Stimulated activated naive B cell treated with anti-CD40 and anti-IgM and Interleukin-4, amounts not matched to agents 10 μg/mL and 1 μg/mL and 100 μg/mL, for 72 hours (primary cell): ENCODE results near the gene SEMA4B.
"Not testable (repeated sequence)": the region's sequence is repeated elsewhere in the genome, so short reads cannot be mapped to it uniquely, and the experiment has no call there.

Experiments
- ATAC-seq, 2 donors: fragments of 150-1000 bp; cut with Tn5 transposase; replicated peaks; 2 replicates each; pipeline ENCODE4 v1.10.0; 2021; ENCODE audit warnings: moderate library complexity in 1 of 2
- DNase-seq: peaks from one replicate; pipeline ENCODE4 v3.0.0; 2021
- H3K27ac Mint-ChIP-seq: one replicate; pipeline ENCODE4 v1.8.0; 2022; ENCODE audit warnings: mild to moderate bottlenecking, mixed read lengths
- H3K27me3 Mint-ChIP-seq, 2 donors: one replicate each; pipeline ENCODE4 v1.8.0; 2022; ENCODE audit warnings: mixed read lengths in 2 of 2
- H3K36me3 Mint-ChIP-seq, 2 donors: one replicate each; pipeline ENCODE4 v1.8.0; 2022; ENCODE audit warnings: mixed read lengths in 2 of 2, mild to moderate bottlenecking in 1 of 2
- H3K4me1 Mint-ChIP-seq, 2 donors: one replicate each; pipeline ENCODE4 v1.8.0; 2022; ENCODE audit warnings: mixed read lengths in 2 of 2, mild to moderate bottlenecking in 1 of 2
- H3K4me3 Mint-ChIP-seq, 2 donors: one replicate each; pipeline ENCODE4 v1.8.0; 2022; ENCODE audit warnings: mild to moderate bottlenecking in 2 of 2, mixed read lengths in 2 of 2, moderate library complexity in 1 of 2
- H3K9me3 Mint-ChIP-seq, 2 donors: one replicate each; pipeline ENCODE4 v1.8.0; 2022; ENCODE audit warnings: mixed read lengths in 2 of 2, mild to moderate bottlenecking in 1 of 2

SEMA4B gene

DNA sequence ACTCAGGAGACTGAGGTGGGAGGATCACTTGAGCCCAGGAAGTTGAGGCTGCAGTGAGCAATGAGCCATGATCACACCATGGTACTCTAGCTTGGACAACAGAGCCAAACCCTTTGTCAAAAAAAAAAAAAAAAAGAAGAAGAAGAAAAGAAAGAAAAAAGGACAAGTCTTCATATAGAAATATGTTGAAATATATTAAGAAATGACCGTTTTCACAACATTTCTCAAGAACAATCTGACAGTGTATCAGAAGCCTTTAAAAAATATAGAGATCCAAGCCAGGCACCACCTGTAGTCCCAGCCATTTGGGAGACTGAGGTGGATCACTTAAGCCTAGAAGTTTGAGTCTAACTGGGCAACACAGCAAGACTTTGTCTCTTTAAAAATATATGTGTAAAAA, 29.5 kb upstream of the SEMA4B start:
- no peaks in the 10 kb centered on the region for H3K9me3 Mint-ChIP-seq
- no peaks in the 10 kb centered on the region for H3K27me3 Mint-ChIP-seq
- H3K4me1 Mint-ChIP-seq = peaks cover 8 to 28% of the 10 kb centered on the region in 2 donors
- DNase-seq (no peak), ATAC-seq (no peak)
- H3K36me3 Mint-ChIP-seq = no peaks in the 10 kb centered on the region
- H3K27ac Mint-ChIP-seq = no peak overlapping the region
- H3K4me3 Mint-ChIP-seq = no peak overlapping the region

DNA sequence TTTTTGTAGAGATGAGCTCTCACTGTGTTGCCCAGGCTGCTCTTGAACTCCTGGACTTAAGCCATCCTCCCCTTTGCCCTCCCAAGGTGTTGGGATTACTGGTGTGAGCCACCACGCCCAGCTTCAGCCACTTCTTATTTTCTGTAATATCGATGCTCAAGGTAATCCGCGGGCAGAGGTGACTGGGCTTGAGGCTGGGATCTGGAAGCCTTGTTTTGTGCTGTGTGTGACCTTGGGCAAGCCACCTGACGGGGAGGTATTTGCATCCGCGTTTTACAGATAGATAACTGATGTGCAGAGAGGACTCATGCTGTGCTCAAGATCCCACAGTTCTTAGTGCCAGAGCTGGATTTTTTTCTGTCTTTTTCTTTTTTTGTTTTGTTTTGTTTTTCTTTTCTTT, 27.8 kb upstream of the SEMA4B start:
- Mint-ChIP-seq H3K4me1 (peaks cover 5 to 33% of the 10 kb centered on the region in 2 donors), H3K27ac (peak overlapping the region; percentile 62), H3K4me3 (no peak overlapping the region), H3K9me3 (no peaks in the 10 kb centered on the region), H3K27me3 (no peaks in the 10 kb centered on the region), H3K36me3 (no peaks in the 10 kb centered on the region)
- DNase-seq (no peak), ATAC-seq (no peak)

DNA sequence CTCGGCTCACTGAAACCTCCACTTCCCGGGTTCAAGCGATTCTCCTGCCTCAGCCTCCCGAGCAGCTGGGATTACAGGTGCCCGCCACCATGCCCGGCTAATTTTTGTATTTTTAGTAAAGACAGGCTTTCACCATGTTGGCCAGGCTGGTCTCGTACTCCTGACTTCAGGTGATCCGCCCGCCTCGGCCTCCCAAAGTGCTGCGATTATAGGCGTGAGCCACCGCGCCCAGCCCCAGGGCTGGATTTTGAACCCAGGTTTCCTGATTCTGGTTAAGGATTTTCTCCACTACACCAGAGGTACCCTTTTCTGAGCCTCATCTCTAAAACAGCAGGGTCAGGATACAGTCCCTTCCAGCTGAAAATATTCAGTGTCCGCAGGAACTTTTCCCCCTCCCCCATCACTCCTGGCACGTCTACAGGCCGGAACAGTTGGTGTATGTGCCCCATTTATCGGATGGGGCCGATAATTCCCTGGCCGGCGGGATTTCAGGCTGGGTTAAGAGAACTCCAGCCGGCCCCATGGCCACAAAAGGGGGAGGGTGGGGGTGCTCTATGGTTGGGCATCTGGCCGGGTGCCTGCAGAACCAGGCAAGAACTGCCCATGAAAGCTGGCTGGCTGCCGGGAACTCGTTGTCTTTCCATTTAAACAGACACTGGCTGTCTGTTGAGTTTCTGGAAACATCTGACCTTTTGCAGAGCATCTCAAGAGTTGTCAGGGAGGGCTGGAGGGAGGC, 26.8 kb upstream of the SEMA4B start:
- Mint-ChIP-seq H3K9me3 (no peaks in the 10 kb centered on the region), H3K4me1 (peaks cover 13 to 39% of the 10 kb centered on the region in 2 donors), H3K36me3 (no peaks in the 10 kb centered on the region), H3K27ac (no peak overlapping the region), H3K27me3 (no peaks in the 10 kb centered on the region), H3K4me3 (no peak overlapping the region)
- peak in 1 of 2 donors; percentile 24 for ATAC-seq
- no peak for DNase-seq

GRCh38 chr15:90177012-90177411, 24.1 kb upstream of the SEMA4B start:
- ATAC-seq (no peak), DNase-seq (no peak)
- Mint-ChIP-seq H3K4me1 (peaks cover 20 to 54% of the 10 kb centered on the region in 2 donors), H3K36me3 (no peaks in the 10 kb centered on the region), H3K27me3 (no peaks in the 10 kb centered on the region), H3K27ac (no peak overlapping the region), H3K4me3 (no peak overlapping the region), H3K9me3 (no peaks in the 10 kb centered on the region)

DNA sequence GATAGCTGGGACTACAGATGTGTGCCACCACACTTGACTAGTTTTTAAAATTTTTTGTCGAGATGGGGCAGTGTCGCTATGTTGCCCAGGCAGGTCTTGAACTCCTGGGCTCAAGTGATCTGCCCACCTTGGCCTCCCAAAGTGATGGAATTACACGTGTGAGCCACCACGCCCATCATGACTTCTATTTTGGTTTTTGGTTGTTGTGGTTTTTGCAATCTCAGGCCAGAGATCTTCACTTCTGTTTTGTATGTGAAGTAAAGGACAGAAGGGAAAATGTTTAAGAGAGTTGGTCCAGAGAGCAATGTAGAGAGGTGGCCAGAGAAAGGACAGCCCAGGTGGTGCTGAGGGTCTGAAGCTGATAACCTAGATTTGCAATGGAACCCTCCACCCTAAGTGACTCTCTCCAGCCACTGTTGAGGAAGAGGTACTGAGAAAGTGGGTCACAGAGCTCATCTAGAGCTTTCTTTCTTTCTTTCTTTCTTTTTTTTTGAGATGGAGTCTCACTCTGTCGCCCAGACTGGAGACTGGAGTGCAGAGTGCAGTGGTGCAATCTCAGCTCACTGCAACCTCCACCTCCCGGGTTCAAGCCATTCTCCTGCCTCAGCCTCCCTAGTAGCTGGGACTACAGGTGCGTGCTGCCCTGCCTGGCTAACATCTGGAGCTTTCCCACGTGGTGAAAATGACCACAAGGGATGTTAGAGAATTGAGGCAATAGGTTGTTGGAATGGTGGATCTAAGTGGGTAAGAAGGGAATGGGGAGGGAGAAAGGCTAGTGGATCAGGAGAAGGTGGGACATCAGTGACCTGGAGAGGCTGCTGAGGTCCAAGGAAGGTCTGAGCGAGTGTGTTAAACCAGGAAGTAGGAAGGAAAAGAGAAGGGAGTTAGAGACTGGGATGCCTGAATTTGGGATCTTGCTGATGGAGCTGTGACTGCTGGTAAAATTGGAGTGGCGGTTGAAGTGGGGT, 22.4 kb upstream of the SEMA4B start:
- DNase-seq (peak; percentile 20), ATAC-seq (peak; percentile 79 to 87)
- no peaks in the 10 kb centered on the region for H3K27me3 Mint-ChIP-seq
- peaks cover 23 to 67% of the 10 kb centered on the region in 2 donors for H3K4me1 Mint-ChIP-seq
- no peaks in the 10 kb centered on the region for H3K9me3 Mint-ChIP-seq
- H3K36me3 Mint-ChIP-seq = no peaks in the 10 kb centered on the region
- H3K4me3 Mint-ChIP-seq = peak overlapping the region; percentile 2 to 40
- peak overlapping the region; percentile 70 for H3K27ac Mint-ChIP-seq

DNA sequence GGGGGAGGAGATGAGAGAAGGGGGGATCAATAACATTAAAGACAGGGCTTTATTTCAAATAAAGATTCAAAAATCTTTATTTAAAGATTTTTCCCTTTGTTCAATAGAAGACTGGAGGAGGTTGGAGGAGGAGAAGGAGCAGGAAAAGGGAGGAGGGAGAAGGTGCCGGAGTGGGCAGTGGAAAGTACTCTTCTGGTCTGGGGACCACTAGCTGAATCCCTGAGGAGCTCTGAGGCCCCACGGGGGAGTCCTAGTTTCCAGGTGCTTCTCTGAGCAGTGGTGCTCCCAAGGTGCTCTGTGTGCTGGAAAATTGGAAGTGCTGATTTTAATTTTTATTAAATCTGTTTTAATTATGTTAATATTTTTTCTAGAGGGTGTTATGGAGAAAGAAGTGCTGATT, 19.4 kb upstream of the SEMA4B start:
- Mint-ChIP-seq H3K9me3 (no peaks in the 10 kb centered on the region), H3K4me1 (peaks cover 34 to 65% of the 10 kb centered on the region in 2 donors), H3K4me3 (no peak overlapping the region), H3K36me3 (no peaks in the 10 kb centered on the region), H3K27me3 (no peaks in the 10 kb centered on the region), H3K27ac (no peak overlapping the region)
- ATAC-seq = no peak
- DNase-seq = no peak

DNA sequence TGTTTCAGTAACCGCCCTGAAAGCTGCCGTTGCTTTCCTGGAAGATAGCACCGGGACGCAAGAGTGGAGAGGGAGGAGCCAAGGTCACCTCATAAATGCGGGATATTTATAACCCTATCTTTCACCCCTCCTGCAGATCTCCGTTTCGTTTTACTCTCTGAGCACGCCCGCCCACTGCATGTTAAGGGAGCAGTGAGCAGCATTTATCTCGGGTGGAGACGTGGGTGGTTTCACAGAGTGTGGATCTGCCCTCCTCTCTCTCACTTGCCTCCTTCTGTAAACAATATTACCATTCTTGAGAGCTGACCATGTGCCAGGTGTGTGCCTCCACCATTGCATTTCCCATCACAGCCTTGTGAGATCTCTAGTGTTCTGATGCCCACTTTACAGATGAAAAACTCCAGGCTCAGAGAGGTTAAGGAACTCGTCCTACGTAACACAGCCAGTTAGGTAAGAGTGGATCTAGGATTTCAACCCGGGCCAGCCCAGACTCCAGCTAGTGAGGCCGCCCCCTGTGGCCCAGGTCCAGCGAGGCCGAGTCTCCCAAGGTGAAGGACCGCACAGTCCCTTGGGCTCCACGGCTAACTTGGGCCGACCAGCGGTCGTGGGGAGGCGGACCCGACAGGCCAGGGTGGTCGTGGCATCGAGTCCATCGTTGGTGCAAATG, 16.9 kb upstream of the SEMA4B start:
- H3K36me3 Mint-ChIP-seq = peaks cover 0 to 5% of the 10 kb centered on the region in 2 donors
- H3K27ac Mint-ChIP-seq = peak overlapping the region; percentile 79
- peak; percentile 67 to 72 for ATAC-seq
- H3K4me3 Mint-ChIP-seq = peak overlapping the region; percentile 77 to 95
- H3K4me1 Mint-ChIP-seq = peaks cover 36 to 63% of the 10 kb centered on the region in 2 donors
- no peaks in the 10 kb centered on the region for H3K27me3 Mint-ChIP-seq
- DNase-seq = peak; percentile 27
- H3K9me3 Mint-ChIP-seq = no peaks in the 10 kb centered on the region

DNA sequence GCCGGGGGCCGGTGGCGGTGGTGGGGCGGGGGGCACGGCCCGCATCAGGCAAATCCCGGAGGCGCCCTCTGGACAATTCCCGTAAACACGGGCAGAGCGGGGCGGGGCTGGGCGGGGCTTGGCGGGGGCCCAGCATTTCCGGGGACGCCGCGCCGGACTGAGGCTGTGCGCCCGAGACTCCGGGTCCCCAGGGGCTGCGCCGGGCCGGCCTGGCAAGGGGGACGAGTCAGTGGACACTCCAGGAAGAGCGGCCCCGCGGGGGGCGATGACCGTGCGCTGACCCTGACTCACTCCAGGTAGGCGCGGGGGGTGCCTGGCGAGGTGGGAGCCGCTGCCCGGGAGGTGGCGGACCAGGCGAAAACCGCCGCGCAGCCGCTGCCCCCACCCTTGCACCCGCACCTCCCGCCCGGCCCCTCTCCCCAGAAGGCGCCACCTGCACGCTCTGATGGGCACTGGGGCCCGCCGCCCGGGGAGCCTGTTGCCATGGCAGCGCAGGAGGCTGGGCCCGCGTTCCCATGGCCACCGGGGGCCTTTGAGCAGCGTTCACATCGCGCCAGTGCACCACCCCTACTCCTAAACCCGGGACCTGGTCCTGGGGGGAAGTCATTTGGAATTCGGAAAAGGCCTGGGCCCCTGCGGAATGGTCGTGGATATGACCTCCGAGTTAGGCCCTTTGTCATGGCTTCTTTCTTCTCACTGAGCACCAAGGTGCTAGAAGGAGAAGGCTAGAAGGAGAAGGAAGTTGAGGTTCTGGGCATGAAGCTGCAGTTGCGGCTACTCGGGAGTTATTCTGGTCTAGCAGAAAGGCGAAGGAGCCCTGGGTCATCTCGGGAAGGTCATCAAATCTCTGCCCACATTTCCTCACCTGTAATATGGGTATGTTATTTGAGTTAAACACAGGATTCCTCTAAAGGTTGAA, 16.1 kb upstream of the SEMA4B start:
- ATAC-seq (peak; percentile 79 to 86), DNase-seq (peak; percentile 59)
- H3K4me1 Mint-ChIP-seq = peaks cover 36 to 65% of the 10 kb centered on the region in 2 donors
- H3K27me3 Mint-ChIP-seq = no peaks in the 10 kb centered on the region
- H3K27ac Mint-ChIP-seq = peak overlapping the region; percentile 91
- peaks cover 0 to 5% of the 10 kb centered on the region in 2 donors for H3K36me3 Mint-ChIP-seq
- H3K4me3 Mint-ChIP-seq = peak overlapping the region; percentile 93 to 95
- no peaks in the 10 kb centered on the region for H3K9me3 Mint-ChIP-seq

GRCh38 chr15:90187257-90187868, 13.8 kb upstream of the SEMA4B start:
- Mint-ChIP-seq H3K4me3 (no peak overlapping the region), H3K9me3 (no peaks in the 10 kb centered on the region), H3K27me3 (no peaks in the 10 kb centered on the region), H3K27ac (peak overlapping the region; percentile 76), H3K4me1 (peaks cover 51 to 75% of the 10 kb centered on the region in 2 donors), H3K36me3 (peaks cover 0 to 5% of the 10 kb centered on the region in 2 donors)
- no peak for ATAC-seq
- no peak for DNase-seq

DNA sequence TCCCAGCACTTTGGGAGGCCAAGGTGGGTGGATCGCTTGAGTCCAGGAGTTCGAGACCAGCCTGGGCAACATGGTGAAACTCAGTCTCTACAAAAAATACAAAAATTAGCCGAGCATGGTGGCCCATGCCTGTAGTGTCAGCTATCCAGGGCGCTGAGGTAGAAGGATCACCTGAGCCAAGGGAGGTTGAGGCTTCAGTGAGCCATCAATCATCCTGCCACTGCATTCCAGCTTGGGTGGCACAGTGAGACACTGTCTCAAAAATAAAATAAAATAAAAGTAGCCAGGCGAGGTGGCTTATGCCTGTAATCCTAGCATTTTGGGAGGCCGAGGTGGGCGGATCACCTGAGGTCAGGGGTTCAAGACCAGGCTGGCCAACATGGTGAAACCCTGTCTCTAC, 13.1 kb upstream of the SEMA4B start:
- not testable (repeated sequence) for H3K9me3 Mint-ChIP-seq, H3K27me3 Mint-ChIP-seq, H3K36me3 Mint-ChIP-seq, ATAC-seq, H3K27ac Mint-ChIP-seq, DNase-seq, H3K4me3 Mint-ChIP-seq
- H3K4me1 Mint-ChIP-seq = peaks cover 58 to 76% of the 10 kb centered on the region in 2 donors

DNA sequence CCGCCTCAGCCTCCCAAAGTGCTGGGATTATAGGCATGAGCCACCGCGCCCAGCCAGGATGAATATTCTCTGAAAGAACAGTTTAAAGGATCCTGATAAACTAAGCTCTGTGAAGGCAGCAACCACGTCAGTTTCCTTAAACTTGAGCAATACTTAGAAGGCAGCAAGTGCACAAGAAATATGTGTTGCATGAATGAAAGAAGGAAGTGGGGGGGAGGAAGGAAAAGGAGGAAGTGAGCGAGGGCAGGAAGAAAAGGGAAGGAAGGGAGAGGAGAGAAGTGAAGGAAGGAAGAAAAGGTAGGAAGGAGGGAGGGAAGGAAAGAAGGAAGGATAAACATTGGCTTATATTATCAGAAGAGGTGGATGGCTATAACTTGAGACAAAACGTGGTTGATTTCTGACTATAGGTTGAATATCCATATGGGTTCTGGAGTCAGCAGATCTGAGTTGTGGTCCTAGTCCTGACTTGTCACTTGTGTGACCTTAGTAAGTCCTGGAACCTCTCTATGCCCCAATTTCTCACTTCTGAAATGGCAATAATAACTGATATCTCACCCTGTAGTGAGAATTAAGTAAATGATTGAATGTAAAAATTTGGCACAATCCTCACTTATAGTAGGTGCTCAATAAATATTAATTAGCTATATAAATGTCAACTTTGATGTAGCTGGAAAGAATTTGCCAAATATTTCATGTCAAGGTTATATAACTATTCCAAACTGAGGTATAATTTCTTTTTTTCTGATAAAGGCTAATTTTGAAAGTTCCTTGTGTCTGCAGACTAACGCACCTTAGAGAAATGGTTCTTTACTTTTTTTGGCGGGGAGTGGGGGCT, 12.0 kb upstream of the SEMA4B start:
- Mint-ChIP-seq H3K27me3 (no peaks in the 10 kb centered on the region), H3K9me3 (no peaks in the 10 kb centered on the region), H3K4me3 (no peak overlapping the region), H3K36me3 (peaks cover 0 to 5% of the 10 kb centered on the region in 2 donors), H3K4me1 (peaks cover 59 to 78% of the 10 kb centered on the region in 2 donors), H3K27ac (peak overlapping the region; percentile 77)
- ATAC-seq (no peak), DNase-seq (no peak)

DNA sequence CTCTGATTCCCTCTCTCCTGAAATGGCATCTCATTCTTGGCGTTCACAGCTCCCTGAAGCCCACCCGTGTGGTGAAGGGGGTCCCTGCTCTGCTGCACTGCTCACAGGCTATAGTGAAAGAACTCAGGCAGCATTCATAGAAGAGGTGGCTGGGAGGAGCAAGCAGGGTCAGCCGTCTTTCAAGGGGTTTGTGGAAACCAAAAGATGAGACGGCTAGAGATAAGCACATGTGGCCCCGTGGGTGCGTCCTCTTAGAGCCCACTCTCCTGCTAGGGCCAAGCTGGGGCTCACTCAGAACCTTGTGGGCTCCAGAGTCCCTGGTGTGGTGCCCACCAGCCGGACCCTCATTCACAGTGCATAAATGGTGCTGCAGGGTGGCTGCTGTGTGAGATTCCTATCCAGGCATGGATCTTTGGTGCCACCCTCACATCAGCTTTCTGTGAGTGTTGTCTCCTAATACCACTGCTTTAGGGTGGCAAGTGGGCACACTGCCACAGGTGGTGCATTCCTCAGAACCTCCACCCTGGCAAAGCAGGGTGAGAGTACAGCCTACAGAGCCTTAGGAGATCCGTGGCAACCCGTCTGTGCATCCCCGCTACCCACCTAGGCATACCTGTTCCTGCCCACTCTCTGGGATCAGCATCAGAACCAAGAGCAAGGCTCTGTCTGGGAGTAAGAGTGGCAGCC, 11.2 kb upstream of the SEMA4B start:
- DNase-seq (no peak), ATAC-seq (no peak)
- Mint-ChIP-seq H3K36me3 (peaks cover 0 to 10% of the 10 kb centered on the region in 2 donors), H3K27me3 (no peaks in the 10 kb centered on the region), H3K9me3 (no peaks in the 10 kb centered on the region), H3K4me3 (peak overlapping the region; percentile 15 to 26), H3K4me1 (peaks cover 60 to 79% of the 10 kb centered on the region in 2 donors), H3K27ac (peak overlapping the region; percentile 67)
